ENCODE results near the gene STXBP5L.

GRCh38 chr3:120926146-120926545 is 18.1 kb downstream of the STXBP5L start:
- no peak for TF ChIP-seq EZH2 (IDR thresholded peaks at IDR 0.05; ENCODE audit: borderline replicate concordance, insufficient read depth, low read length, poor library complexity, severe bottlenecking)
- no peak for TF ChIP-seq MXI1 (conservative IDR thresholded peaks at IDR 0.05; ENCODE audit: poor library complexity, severe bottlenecking)
- TF ChIP-seq, protein P1, sequence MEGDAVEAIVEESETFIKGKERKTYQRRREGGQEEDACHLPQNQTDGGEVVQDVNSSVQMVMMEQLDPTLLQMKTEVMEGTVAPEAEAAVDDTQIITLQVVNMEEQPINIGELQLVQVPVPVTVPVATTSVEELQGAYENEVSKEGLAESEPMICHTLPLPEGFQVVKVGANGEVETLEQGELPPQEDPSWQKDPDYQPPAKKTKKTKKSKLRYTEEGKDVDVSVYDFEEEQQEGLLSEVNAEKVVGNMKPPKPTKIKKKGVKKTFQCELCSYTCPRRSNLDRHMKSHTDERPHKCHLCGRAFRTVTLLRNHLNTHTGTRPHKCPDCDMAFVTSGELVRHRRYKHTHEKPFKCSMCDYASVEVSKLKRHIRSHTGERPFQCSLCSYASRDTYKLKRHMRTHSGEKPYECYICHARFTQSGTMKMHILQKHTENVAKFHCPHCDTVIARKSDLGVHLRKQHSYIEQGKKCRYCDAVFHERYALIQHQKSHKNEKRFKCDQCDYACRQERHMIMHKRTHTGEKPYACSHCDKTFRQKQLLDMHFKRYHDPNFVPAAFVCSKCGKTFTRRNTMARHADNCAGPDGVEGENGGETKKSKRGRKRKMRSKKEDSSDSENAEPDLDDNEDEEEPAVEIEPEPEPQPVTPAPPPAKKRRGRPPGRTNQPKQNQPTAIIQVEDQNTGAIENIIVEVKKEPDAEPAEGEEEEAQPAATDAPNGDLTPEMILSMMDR (IDR thresholded peaks at IDR 0.05; ENCODE audit: poor library complexity, severe bottlenecking) = no peak
- TF ChIP-seq, protein P2, sequence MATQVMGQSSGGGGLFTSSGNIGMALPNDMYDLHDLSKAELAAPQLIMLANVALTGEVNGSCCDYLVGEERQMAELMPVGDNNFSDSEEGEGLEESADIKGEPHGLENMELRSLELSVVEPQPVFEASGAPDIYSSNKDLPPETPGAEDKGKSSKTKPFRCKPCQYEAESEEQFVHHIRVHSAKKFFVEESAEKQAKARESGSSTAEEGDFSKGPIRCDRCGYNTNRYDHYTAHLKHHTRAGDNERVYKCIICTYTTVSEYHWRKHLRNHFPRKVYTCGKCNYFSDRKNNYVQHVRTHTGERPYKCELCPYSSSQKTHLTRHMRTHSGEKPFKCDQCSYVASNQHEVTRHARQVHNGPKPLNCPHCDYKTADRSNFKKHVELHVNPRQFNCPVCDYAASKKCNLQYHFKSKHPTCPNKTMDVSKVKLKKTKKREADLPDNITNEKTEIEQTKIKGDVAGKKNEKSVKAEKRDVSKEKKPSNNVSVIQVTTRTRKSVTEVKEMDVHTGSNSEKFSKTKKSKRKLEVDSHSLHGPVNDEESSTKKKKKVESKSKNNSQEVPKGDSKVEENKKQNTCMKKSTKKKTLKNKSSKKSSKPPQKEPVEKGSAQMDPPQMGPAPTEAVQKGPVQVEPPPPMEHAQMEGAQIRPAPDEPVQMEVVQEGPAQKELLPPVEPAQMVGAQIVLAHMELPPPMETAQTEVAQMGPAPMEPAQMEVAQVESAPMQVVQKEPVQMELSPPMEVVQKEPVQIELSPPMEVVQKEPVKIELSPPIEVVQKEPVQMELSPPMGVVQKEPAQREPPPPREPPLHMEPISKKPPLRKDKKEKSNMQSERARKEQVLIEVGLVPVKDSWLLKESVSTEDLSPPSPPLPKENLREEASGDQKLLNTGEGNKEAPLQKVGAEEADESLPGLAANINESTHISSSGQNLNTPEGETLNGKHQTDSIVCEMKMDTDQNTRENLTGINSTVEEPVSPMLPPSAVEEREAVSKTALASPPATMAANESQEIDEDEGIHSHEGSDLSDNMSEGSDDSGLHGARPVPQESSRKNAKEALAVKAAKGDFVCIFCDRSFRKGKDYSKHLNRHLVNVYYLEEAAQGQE (IDR thresholded peaks at IDR 0.05; ENCODE audit: borderline replicate concordance) = no peak
- TF ChIP-seq TAF1 (IDR thresholded peaks at IDR 0.05; ENCODE audit: low read depth) = no peak
- no peak for TF ChIP-seq RAD21 (conservative IDR thresholded peaks at IDR 0.05)
